HepG2 (cell line): Measurements from ENCODE around the gene UBTF. TPM values are rescaled to one million over a fixed set of nuclear protein-coding genes. Genes with fewer than 3 reads are reported as not detected.

Experiments
- CENPX ChIP-seq: sonication (generic); formaldehyde crosslinking; IDR thresholded peaks from 2 replicates; pipeline ENCODE4 v1.9.0; 2021; ENCODE audit warnings: mild to moderate bottlenecking, missing genetic modification reagents, moderate library complexity
- CREB1 ChIP-seq, 2 experiments: fragments of 450-650 bp in 1 of 2; IDR thresholded peaks; 2 replicates each; pipeline ENCODE4 v1.6.1; 2016 to 2017; ENCODE audit warnings: control low read depth in 1 of 2, mild to moderate bottlenecking in 1 of 2, missing compliant biosample characterization in 1 of 2, missing genetic modification characterization in 1 of 2
- KLF13 ChIP-seq: sonication (generic); formaldehyde crosslinking; IDR thresholded peaks from 2 replicates; pipeline ENCODE4 v1.4.0; 2020; ENCODE audit warnings: mild to moderate bottlenecking, missing genetic modification reagents
- MED1 ChIP-seq: sonication (generic); formaldehyde crosslinking; IDR thresholded peaks from 2 replicates; pipeline ENCODE4 v1.4.0; 2020; ENCODE audit warnings: missing genetic modification reagents
- MTA1 ChIP-seq: sonication (generic); formaldehyde crosslinking; IDR thresholded peaks from 2 replicates; pipeline ENCODE4 v1.4.0; 2020; ENCODE audit warnings: missing genetic modification reagents, mild to moderate bottlenecking, borderline replicate concordance
- NR2F6 ChIP-seq, 2 experiments: IDR thresholded peaks; 2 replicates each; pipeline ENCODE4 v1.6.1; 2016; ENCODE audit warnings: antibody characterized with exemption in 1 of 2, mild to moderate bottlenecking in 1 of 2
- SNAI1 ChIP-seq: sonication (generic); formaldehyde crosslinking; IDR thresholded peaks from 2 replicates; pipeline ENCODE4 v1.5.0; 2020; ENCODE audit warnings: mild to moderate bottlenecking, missing genetic modification reagents, borderline replicate concordance
- ZNF225 ChIP-seq: sonication (generic); formaldehyde crosslinking; IDR thresholded peaks from 2 replicates; pipeline ENCODE4 v1.4.0; 2020; ENCODE audit warnings: mild to moderate bottlenecking, missing genetic modification reagents
- ZNF264 ChIP-seq: sonication (generic); formaldehyde crosslinking; IDR thresholded peaks from 2 replicates; pipeline ENCODE4 v1.4.0; 2020; ENCODE audit warnings: missing genetic modification reagents
- ZNF44 ChIP-seq: sonication (generic); formaldehyde crosslinking; IDR thresholded peaks from 2 replicates; pipeline ENCODE4 v1.5.1; 2020; ENCODE audit warnings: mild to moderate bottlenecking, missing genetic modification reagents
- ZNF761 ChIP-seq: sonication (generic); formaldehyde crosslinking; conservative IDR thresholded peaks from 2 replicates; pipeline ENCODE4 v1.4.0; 2020; ENCODE audit warnings: mild to moderate bottlenecking, missing genetic modification reagents
- polyA plus RNA-seq, 8 experiments: library from polyadenylated mRNA; depleted of rRNA in 3 of 8; stranded (reverse) in 7 of 8; unstranded in 1 of 8; fragments of >200 nt; fragmentation: Illumina TruSeq in 4 of 8; extraction: Trizol in 4 of 8; gene quantifications; 2 replicates each; pipeline versions ENCODE4 v1.2.1 to v1.2.3, GENCODE V29; 2011 to 2016; ENCODE audit warnings: low read depth in 4 of 8, missing spikeins in 1 of 8, mixed read lengths in 1 of 8; ENCODE audit not compliant: insufficient read depth in 1 of 8
- total RNA-seq, 5 experiments: library from RNA; depleted of rRNA; stranded (reverse); fragments of >200 nt; fragmentation: Illumina TruSeq; extraction: Trizol; gene quantifications; 2 replicates each; pipeline ENCODE4 v1.2.3, GENCODE V29; 2016; ENCODE audit warnings: low read depth in 1 of 5
- TF ChIP-seq, protein P1 (sequence below): sonication (generic); formaldehyde crosslinking; IDR thresholded peaks from 2 replicates; pipeline ENCODE4 v1.4.0; 2020; ENCODE audit warnings: missing genetic modification reagents, borderline replicate concordance
- TF ChIP-seq, protein P2 (sequence below): sonication (generic); formaldehyde crosslinking; IDR thresholded peaks from 2 replicates; pipeline ENCODE4 v1.8.0; 2022; ENCODE audit warnings: missing genetic modification reagents, mild to moderate bottlenecking, borderline replicate concordance
- TF ChIP-seq, protein P3 (sequence below): sonication (generic); formaldehyde crosslinking; IDR thresholded peaks from 2 replicates; pipeline ENCODE4 v1.4.0; 2020; ENCODE audit warnings: mild to moderate bottlenecking, missing genetic modification reagents
- TF ChIP-seq, protein P4 (sequence below): IDR thresholded peaks from 2 replicates; pipeline ENCODE4 v1.6.1; 2018; ENCODE audit warnings: missing genetic modification reagents, mild to moderate bottlenecking, missing compliant biosample characterization
- TF ChIP-seq, protein P5 (sequence below): IDR thresholded peaks from 2 replicates; pipeline ENCODE4 v1.6.1; 2016; ENCODE audit warnings: low read depth

UBTF gene
- total and polyA plus RNA-seq, 2 of the 13 experiments (the other 11 are each of a cell fraction or from before 2014, with no cell fraction given), result 15.2 to 60.9 TPM

DNA sequence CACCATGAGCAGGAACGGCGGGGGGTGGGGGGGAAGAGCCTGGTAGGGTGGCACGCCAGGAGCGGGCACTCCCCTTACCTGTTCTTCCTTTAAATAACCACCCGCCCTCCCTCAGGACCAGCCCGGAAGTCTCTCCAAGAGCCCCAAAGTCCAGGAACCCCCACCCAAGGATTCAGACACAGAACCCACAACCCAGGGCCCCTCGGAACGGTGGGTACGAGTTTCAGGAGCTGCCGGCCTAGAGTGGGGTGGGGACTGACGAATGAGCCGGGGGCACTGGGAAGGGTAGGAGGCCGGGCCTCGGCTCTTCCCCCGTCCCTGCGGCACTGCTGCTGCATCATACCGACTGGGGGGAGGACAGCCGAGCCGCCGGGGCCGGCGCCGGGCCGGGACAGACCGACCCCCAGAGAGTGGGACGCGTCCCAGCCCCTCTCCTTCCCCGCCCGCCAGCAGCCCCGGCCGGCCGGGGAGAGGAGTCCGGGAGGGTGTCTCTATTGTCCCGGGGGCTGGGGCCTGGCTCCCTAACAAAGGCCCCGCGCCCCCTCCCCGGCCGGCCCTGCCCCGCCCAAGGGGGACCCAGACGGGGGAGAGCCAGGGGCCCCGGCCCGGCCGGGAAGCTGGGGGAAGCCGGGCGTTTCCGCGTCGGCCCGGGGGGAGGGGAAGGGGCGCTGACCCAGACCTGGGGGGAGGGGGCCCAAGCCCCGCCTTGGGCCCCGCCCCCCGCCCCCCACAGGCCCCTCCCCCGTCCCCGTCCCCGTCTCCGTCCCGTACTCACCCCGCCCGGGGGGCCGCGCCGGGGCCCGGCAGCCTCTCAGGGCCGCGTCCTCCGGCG, 20.5 kb downstream of the UBTF start (continued):
- TF ChIP-seq, protein P1, sequence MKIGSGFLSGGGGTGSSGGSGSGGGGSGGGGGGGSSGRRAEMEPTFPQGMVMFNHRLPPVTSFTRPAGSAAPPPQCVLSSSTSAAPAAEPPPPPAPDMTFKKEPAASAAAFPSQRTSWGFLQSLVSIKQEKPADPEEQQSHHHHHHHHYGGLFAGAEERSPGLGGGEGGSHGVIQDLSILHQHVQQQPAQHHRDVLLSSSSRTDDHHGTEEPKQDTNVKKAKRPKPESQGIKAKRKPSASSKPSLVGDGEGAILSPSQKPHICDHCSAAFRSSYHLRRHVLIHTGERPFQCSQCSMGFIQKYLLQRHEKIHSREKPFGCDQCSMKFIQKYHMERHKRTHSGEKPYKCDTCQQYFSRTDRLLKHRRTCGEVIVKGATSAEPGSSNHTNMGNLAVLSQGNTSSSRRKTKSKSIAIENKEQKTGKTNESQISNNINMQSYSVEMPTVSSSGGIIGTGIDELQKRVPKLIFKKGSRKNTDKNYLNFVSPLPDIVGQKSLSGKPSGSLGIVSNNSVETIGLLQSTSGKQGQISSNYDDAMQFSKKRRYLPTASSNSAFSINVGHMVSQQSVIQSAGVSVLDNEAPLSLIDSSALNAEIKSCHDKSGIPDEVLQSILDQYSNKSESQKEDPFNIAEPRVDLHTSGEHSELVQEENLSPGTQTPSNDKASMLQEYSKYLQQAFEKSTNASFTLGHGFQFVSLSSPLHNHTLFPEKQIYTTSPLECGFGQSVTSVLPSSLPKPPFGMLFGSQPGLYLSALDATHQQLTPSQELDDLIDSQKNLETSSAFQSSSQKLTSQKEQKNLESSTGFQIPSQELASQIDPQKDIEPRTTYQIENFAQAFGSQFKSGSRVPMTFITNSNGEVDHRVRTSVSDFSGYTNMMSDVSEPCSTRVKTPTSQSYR, result peak; percentile 54
- TF ChIP-seq, protein P2, sequence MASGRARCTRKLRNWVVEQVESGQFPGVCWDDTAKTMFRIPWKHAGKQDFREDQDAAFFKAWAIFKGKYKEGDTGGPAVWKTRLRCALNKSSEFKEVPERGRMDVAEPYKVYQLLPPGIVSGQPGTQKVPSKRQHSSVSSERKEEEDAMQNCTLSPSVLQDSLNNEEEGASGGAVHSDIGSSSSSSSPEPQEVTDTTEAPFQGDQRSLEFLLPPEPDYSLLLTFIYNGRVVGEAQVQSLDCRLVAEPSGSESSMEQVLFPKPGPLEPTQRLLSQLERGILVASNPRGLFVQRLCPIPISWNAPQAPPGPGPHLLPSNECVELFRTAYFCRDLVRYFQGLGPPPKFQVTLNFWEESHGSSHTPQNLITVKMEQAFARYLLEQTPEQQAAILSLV (CRISPR knock-in tag), result no peak; the same call in 1 of the 2 replicates
- TF ChIP-seq NR2F6 (IDR thresholded peaks at IDR 0.05) (no peak), NR2F6 (CRISPR knock-in tag; IDR thresholded peaks at IDR 0.05) (no peak), MTA1 (CRISPR knock-in tag) (0 out of 2 replicates have a peak, but pooled peaks have one; percentile 12), CREB1 (IDR thresholded peaks at IDR 0.05) (no peak), CREB1 (CRISPR knock-in tag; IDR thresholded peaks at IDR 0.05) (no peak), MED1 (CRISPR knock-in tag) (peak; percentile 15; the same call in 1 of the 2 replicates), SNAI1 (CRISPR knock-in tag) (peak; percentile 84; the same call in 1 of the 2 replicates), ZNF264 (CRISPR knock-in tag) (no peak), ZNF225 (CRISPR knock-in tag) (peak; percentile 64; the same call in 1 of the 2 replicates), ZNF44 (no peak), ZNF761 (CRISPR knock-in tag) (peak; percentile 43; the same call in 1 of the 2 replicates), CENPX (no peak), KLF13 (0 out of 2 replicates have a peak, but pooled peaks have one; percentile 10)
- TF ChIP-seq, protein P3, sequence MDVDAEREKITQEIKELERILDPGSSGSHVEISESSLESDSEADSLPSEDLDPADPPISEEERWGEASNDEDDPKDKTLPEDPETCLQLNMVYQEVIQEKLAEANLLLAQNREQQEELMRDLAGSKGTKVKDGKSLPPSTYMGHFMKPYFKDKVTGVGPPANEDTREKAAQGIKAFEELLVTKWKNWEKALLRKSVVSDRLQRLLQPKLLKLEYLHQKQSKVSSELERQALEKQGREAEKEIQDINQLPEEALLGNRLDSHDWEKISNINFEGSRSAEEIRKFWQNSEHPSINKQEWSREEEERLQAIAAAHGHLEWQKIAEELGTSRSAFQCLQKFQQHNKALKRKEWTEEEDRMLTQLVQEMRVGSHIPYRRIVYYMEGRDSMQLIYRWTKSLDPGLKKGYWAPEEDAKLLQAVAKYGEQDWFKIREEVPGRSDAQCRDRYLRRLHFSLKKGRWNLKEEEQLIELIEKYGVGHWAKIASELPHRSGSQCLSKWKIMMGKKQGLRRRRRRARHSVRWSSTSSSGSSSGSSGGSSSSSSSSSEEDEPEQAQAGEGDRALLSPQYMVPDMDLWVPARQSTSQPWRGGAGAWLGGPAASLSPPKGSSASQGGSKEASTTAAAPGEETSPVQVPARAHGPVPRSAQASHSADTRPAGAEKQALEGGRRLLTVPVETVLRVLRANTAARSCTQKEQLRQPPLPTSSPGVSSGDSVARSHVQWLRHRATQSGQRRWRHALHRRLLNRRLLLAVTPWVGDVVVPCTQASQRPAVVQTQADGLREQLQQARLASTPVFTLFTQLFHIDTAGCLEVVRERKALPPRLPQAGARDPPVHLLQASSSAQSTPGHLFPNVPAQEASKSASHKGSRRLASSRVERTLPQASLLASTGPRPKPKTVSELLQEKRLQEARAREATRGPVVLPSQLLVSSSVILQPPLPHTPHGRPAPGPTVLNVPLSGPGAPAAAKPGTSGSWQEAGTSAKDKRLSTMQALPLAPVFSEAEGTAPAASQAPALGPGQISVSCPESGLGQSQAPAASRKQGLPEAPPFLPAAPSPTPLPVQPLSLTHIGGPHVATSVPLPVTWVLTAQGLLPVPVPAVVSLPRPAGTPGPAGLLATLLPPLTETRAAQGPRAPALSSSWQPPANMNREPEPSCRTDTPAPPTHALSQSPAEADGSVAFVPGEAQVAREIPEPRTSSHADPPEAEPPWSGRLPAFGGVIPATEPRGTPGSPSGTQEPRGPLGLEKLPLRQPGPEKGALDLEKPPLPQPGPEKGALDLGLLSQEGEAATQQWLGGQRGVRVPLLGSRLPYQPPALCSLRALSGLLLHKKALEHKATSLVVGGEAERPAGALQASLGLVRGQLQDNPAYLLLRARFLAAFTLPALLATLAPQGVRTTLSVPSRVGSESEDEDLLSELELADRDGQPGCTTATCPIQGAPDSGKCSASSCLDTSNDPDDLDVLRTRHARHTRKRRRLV, result no peak
- TF ChIP-seq, protein P4, sequence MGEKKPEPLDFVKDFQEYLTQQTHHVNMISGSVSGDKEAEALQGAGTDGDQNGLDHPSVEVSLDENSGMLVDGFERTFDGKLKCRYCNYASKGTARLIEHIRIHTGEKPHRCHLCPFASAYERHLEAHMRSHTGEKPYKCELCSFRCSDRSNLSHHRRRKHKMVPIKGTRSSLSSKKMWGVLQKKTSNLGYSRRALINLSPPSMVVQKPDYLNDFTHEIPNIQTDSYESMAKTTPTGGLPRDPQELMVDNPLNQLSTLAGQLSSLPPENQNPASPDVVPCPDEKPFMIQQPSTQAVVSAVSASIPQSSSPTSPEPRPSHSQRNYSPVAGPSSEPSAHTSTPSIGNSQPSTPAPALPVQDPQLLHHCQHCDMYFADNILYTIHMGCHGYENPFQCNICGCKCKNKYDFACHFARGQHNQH (CRISPR knock-in tag), result 0 out of 2 replicates have a peak, but pooled peaks have one; percentile 15
- TF ChIP-seq, protein P5, sequence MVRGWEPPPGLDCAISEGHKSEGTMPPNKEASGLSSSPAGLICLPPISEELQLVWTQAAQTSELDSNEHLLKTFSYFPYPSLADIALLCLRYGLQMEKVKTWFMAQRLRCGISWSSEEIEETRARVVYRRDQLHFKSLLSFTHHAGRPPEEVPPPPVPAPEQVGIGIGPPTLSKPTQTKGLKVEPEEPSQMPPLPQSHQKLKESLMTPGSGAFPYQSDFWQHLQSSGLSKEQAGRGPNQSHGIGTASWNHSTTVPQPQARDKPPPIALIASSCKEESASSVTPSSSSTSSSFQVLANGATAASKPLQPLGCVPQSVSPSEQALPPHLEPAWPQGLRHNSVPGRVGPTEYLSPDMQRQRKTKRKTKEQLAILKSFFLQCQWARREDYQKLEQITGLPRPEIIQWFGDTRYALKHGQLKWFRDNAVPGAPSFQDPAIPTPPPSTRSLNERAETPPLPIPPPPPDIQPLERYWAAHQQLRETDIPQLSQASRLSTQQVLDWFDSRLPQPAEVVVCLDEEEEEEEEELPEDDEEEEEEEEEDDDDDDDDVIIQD (CRISPR knock-in tag), result no peak
